NCI-H187 (cell line): ENCODE results near the gene PHPT1.
"Not testable (repeated sequence)": the region's sequence is repeated elsewhere in the genome, so short reads cannot be mapped to it uniquely, and the experiment has no call there.

ENCODE experiments used
- DNase-seq, 2 experiments: peaks; one replicate each; lab custom pipeline; 2025; lab: John Stamatoyannopoulos, UW

PHPT1 gene

DNA sequence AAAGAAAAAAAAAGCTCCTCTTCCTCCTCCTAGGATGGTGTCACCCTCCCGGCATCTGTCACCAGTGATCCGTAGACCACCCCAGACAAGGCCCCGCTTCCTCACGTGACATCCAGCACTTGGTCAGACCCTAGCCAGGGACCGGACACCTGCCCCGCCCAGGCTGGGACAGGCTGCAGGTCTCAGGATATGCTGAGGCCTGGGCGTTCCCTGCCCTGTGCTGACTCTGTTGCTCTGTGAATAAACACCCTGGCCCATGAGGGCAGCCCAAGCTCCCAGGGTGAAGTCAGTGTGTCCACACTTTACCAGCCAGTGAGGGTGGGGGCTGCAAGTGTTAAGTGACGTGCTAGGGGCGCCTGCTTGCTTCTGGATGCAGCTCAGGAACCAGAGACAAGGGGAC, 11.3 kb downstream of the PHPT1 start:
- DNase-seq: no peak

GRCh38 chr9:136860933-136861873, 12.0 kb downstream of the PHPT1 start:
- no peak for DNase-seq

- no peak for DNase-seq
Measured at GRCh38 chr9:136861874-136862457, 12.8 kb downstream of the PHPT1 start.

DNA sequence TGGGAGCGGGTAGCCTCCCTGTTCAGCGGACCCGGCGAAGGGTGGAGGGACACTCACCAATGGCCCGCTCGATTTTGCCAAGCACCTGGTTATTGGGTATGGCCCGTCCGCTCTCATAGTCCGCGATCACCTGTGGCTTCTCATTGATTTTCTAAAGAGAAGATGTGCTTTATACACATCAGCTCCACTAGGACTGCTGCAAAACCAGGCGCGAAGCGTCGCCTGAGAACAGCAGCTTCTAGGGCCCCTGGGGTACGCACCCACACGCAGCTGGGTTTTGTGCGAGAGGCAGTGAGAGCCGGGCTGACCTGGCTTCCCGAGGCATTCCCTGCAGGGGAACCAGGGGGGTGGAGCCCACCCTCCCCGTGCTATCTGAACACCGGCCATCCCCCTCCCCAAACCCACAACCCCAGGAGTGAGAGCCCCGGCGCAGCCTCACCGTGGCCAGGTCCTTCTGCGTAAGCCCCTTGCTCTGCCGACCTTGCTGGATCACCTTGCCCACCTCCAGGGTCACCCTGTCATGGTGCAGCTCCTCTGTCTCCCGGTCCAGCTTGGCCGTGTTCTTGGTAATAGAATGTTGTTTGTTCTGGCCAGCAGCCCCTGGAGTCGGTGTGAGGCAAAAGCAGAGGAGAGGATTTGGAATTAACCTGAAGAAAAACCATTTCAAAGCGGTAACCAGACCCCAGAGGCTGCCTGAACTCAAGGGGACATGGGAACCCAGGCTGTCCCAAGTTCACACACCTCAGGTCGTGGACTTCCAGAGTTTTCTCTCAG, 13.8 kb downstream of the PHPT1 start:
- no peak for DNase-seq

- DNase-seq: no peak
Measured at GRCh38 chr9:136863623-136864273, 14.5 kb downstream of the PHPT1 start.

GRCh38 chr9:136865041-136865767, 16.0 kb downstream of the PHPT1 start:
- no peak for DNase-seq

DNA sequence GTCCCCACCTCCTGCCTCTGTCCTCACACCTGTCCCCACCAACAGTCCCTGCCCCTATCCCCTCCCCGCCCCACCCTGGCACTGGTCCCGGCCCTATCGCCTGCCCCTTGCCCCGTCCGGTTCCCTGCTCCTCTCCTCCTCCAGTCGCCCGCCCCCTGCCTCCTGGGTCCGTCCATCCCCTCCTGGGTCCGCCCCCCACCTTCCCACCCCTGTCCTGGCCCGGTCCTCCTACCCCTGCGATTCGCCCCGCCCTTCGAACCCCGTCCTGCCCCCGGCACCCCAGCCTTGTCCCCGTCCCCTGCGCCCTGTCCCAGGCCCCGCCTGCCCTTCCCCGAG, 16.5 kb downstream of the PHPT1 start:
- DNase-seq: no peak

- not testable (repeated sequence) for DNase-seq
Measured at GRCh38 chr9:136866898-136867421, 17.8 kb downstream of the PHPT1 start.

- no peak for DNase-seq
Measured at GRCh38 chr9:136867480-136867879, 18.3 kb downstream of the PHPT1 start.

- DNase-seq: no peak
Measured at GRCh38 chr9:136867917-136868316, 18.7 kb downstream of the PHPT1 start.

- DNase-seq: no peak
Measured at GRCh38 chr9:136868644-136869043, 19.4 kb downstream of the PHPT1 start.

DNA sequence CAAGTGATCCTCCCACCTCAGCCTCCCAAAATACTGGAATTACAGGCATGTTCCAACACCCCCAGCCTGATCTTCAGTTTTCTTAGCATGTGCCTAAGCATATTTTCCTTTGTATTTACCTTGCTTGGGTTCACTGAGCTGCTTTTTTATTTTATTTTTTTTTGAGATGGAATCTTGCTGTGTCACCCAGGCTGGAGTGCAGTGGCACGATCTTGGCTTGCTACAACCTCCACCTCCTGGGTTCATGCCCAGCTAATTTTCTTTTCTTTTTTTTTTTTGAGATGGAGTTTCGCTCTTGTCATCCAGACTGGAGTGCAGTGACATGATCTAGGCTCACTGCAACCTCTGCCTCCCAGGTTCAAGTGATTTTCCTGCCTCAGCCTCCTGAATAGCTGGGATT, 20.4 kb downstream of the PHPT1 start:
- not testable (repeated sequence) for DNase-seq

DNA sequence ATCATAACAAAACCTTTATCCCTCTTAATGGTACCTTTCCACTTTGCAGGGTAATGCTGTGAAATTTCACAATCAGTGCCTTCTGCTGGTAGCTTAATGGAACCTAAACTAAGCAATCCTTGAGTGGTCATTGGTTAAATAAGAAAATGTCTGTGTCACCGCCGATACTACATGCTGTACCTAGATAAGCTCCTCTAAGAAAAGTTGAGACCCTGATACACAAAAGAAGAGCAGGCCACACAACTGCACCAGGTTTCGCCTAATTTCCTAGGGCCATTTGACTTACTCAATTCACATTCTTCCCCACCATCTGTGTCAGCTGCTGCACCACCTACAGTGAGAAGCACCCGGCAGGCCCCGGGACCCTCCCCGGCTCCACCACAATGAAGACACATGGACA, 25.9 kb downstream of the PHPT1 start:
- DNase-seq: no peak

- DNase-seq: no peak
Measured at GRCh38 chr9:136876476-136876875, 27.3 kb downstream of the PHPT1 start.

GRCh38 chr9:136880651-136881050, 31.4 kb downstream of the PHPT1 start:
- DNase-seq: no peak

DNA sequence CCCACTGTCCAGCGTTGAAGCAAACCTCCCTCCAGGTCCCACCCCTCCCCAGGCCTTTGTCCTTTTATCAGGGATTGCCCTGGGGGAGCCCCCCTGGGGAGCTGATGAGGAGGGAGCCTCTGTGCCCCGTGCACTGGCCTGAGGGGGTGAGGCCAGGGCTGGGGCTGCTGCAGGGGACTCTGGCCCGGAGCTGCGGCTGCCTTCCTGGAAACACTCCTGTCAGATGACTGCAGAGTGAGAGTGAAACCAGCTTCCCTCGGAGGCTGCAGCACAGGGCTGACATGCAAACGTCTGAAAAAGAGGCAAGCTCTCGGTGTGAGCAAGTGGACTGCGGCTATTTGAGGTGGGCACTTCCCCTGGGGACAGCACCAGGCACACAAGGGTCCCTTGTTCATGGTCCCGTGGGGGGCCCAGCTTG, 32.5 kb downstream of the PHPT1 start:
- no peak for DNase-seq

DNA sequence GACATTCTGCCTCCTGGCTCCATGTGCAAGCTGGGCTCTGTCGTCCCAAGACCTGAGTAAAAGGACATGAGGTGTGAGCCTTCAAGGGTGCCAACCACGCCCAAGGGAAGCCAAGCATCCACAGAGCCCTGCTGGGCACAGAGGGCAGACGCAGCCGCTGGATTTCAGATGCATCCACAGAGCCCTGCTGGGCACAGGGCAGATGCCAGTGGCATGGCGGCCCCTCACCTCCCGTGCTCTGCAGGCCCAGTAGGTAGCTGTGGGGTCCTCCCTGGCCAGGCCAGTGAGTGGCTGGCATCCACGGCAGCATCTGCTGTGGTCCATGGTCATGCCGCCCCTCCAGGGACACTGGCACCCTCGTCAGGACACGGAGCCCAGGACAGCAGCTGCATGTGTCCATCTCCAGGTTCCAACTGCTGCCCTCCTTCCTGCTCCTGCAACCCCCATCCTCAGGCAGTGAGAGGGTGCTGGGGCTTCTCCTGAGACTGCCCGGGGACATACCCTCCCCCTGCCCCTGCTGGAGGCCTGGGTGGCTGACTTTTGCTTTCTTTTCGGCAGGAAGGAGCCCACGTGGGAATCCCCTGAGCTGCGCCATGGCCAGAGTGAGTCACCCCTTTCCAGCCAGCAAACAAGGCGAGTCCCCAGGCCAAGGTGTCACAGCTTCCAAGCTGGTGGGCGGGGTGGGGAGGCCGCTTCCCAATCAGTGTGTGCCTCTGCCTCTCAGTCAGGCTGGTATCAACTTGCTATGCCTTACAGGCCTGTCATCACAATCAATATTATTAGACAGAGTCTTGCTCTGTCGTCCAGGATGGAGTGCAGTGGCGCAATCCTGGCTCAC, 33.1 kb downstream of the PHPT1 start:
- DNase-seq: no peak

DNA sequence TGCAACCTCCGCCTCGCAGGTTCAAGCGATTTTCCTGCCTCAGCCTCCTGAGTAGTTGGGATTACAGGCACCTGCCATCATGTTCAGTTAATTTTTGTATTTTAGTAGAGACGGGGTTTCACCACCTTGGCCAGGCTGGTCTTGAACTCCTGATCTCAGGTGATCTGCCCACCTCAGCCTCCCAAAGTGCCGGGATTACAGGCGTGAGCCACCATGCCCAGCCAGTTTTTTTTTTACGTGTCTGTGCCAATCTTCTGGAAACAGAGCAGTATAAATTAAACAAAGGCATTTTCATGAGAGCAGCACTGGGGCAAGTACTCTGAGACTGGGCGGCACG, 33.7 kb downstream of the PHPT1 start:
- not testable (repeated sequence) for DNase-seq

GRCh38 chr9:136883670-136884069, 34.5 kb downstream of the PHPT1 start:
- not testable (repeated sequence) for DNase-seq

GRCh38 chr9:136885950-136886578, 36.9 kb downstream of the PHPT1 start, which contains the start of gene TRAF2:
TSS of gene TRAF2 (plus strand) at chr9:136886516. CDS start at chr9:136898741, 12,225 bp downstream.
- peak; percentile 76 to 78 for DNase-seq
